HEK293 (cell line): ENCODE data around the gene AKR1A1.

ENCODE experiments used
- CTCF ChIA-PET: fragments of 350-600 bp; formaldehyde crosslinking; extraction: SDS; loops from one replicate; lab custom pipeline; 2021; ENCODE audit warnings: antibody characterized with exemption; lab: Yijun Ruan, JAX
- POLR2A ChIA-PET: fragments of 300-600 bp; formaldehyde crosslinking; extraction: SDS; loops from one replicate; lab custom pipeline; 2020; ENCODE audit warnings: antibody characterized with exemption, inconsistent platforms; lab: Yijun Ruan, JAX
- H3K27ac ChIP-seq: fragments of 200-500 bp; sonication (Bioruptor generic); 2 replicates; pipeline ENCODE4 v1.5.1; 2014; ENCODE audit warnings: low read depth, low read length, control low read depth, inconsistent platforms; ENCODE audit errors: extremely low read depth
- H3K36me3 ChIP-seq, 2 experiments: fragments of 200-500 bp in 1 of 2; sonication (Bioruptor generic) in 1 of 2; 1 replicate in 1 of 2; 2 replicates in 1 of 2; pipeline ENCODE4 v1.5.1; 2014 to 2017; ENCODE audit warnings: inconsistent platforms in 2 of 2, low read length in 2 of 2; ENCODE audit not compliant: control insufficient read depth in 2 of 2, insufficient read depth in 1 of 2
- H3K4me1 ChIP-seq: fragments of 200-500 bp; sonication (Bioruptor generic); 2 replicates; pipeline ENCODE4 v1.5.1; 2014; ENCODE audit warnings: mild to moderate bottlenecking, low read length, inconsistent platforms; ENCODE audit not compliant: control insufficient read depth, insufficient read depth
- H3K4me3 ChIP-seq: 2 replicates; pipeline ENCODE4 v1.5.1; 2011; ENCODE audit warnings: low read depth, mild to moderate bottlenecking, control low read depth, low read length, moderate library complexity
- H3K9me3 ChIP-seq: fragments of 200-500 bp; sonication (Bioruptor generic); 2 replicates; pipeline ENCODE4 v1.5.1; 2014; ENCODE audit warnings: low read depth, low read length, inconsistent platforms; ENCODE audit not compliant: control insufficient read depth, insufficient read depth
- SCRT2 ChIP-seq: fragments of 450-650 bp; formaldehyde crosslinking; IDR thresholded peaks from 2 replicates; pipeline ENCODE4 v1.5.1; 2016; ENCODE audit warnings: missing biosample characterization, missing genetic modification characterization
- SETDB1 ChIP-seq: IDR thresholded peaks from one replicate; pipeline ENCODE4 v1.6.1; 2017; ENCODE audit warnings: mild to moderate bottlenecking, low read length, moderate library complexity, mixed read lengths; ENCODE audit not compliant: insufficient read length
- ZFHX2 ChIP-seq: fragments of 450-650 bp; formaldehyde crosslinking; conservative IDR thresholded peaks from 2 replicates; pipeline ENCODE4 v1.5.1; 2016; ENCODE audit warnings: missing biosample characterization, missing genetic modification characterization
- ZFP69B ChIP-seq: fragments of 450-650 bp; formaldehyde crosslinking; IDR thresholded peaks from 2 replicates; pipeline ENCODE4 v1.5.1; 2016; ENCODE audit warnings: missing biosample characterization, missing genetic modification characterization
- ZNF324 ChIP-seq: fragments of 450-650 bp; formaldehyde crosslinking; IDR thresholded peaks from 2 replicates; pipeline ENCODE4 v1.5.1; 2016; ENCODE audit warnings: missing biosample characterization, missing genetic modification characterization
- ZNF341 ChIP-seq: fragments of 450-650 bp; formaldehyde crosslinking; IDR thresholded peaks from 2 replicates; pipeline ENCODE4; 2016; ENCODE audit warnings: low read depth, missing biosample characterization, missing genetic modification characterization
- ZNF366 ChIP-seq: fragments of 450-650 bp; formaldehyde crosslinking; conservative IDR thresholded peaks from 2 replicates; pipeline ENCODE4 v1.5.1; 2016; ENCODE audit warnings: missing biosample characterization, missing genetic modification characterization
- ZNF521 ChIP-seq: fragments of 450-650 bp; formaldehyde crosslinking; IDR thresholded peaks from 2 replicates; pipeline ENCODE4 v1.5.1; 2017; ENCODE audit warnings: missing biosample characterization, mild to moderate bottlenecking, missing genetic modification characterization
- ZNF596 ChIP-seq: fragments of 450-650 bp; IDR thresholded peaks from 2 replicates; pipeline ENCODE4 v1.5.0; 2018; ENCODE audit warnings: missing biosample characterization, mild to moderate bottlenecking, missing genetic modification characterization, moderate library complexity
- ZNF639 ChIP-seq: fragments of 450-650 bp; formaldehyde crosslinking; IDR thresholded peaks from 2 replicates; pipeline ENCODE4 v1.5.1; 2016; ENCODE audit warnings: missing biosample characterization, missing genetic modification characterization
- ZNF704 ChIP-seq: fragments of 450-650 bp; formaldehyde crosslinking; IDR thresholded peaks from 2 replicates; pipeline ENCODE4 v1.5.1; 2016; ENCODE audit warnings: missing biosample characterization, missing genetic modification characterization
- ZNF76 ChIP-seq: fragments of 450-650 bp; formaldehyde crosslinking; IDR thresholded peaks from 2 replicates; pipeline ENCODE4; 2016; ENCODE audit warnings: low read depth, missing biosample characterization, missing genetic modification characterization, borderline replicate concordance
- ZNF777 ChIP-seq: fragments of 450-650 bp; formaldehyde crosslinking; IDR thresholded peaks from 2 replicates; pipeline ENCODE4 v1.5.1; 2017; ENCODE audit warnings: missing biosample characterization, missing genetic modification characterization, borderline replicate concordance
- ZNF837 ChIP-seq: fragments of 450-650 bp; formaldehyde crosslinking; IDR thresholded peaks from 2 replicates; pipeline ENCODE4 v1.5.1; 2016; ENCODE audit warnings: missing biosample characterization, missing genetic modification characterization
- TF ChIP-seq, protein P1 (sequence below): fragments of 450-650 bp; formaldehyde crosslinking; IDR thresholded peaks from 2 replicates; pipeline ENCODE4 v1.5.1; 2017; ENCODE audit warnings: missing biosample characterization, mild to moderate bottlenecking, missing genetic modification characterization, moderate library complexity
- TF ChIP-seq, protein P2 (sequence below): fragments of 450-650 bp; IDR thresholded peaks from 2 replicates; pipeline ENCODE4 v1.5.1; 2018; ENCODE audit warnings: missing biosample characterization, missing genetic modification characterization
- TF ChIP-seq, protein P3 (sequence below): fragments of 450-650 bp; formaldehyde crosslinking; conservative IDR thresholded peaks from 2 replicates; pipeline ENCODE4 v1.5.1; 2016; ENCODE audit warnings: low read depth, missing biosample characterization, missing genetic modification characterization

AKR1A1 gene

DNA sequence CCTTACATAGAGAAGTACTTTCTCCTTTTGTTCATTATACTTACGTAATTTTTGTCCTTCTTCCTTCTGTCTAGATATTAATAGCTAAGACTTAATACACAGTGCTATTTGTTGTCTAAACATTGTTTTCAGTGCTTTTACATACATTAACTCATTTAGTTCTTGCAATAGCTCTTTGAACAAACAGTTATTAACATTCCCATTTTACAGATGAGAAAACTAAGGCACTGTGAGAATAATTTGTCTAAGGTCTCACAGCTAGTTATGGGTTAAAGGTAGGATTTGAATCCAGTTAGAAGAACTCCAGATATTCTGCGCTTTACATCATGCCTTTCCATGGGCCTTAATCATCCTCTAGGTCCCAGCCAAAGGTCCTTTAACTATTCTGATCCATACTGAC is 53.6 kb downstream of the AKR1A1 start:
- TF ChIP-seq ZNF521 (tag by site-specific recombination) (no peak), ZNF341 (tag by site-specific recombination) (no peak), SETDB1 (no peak), ZNF366 (tag by site-specific recombination) (no peak)
- TF ChIP-seq, protein P1, sequence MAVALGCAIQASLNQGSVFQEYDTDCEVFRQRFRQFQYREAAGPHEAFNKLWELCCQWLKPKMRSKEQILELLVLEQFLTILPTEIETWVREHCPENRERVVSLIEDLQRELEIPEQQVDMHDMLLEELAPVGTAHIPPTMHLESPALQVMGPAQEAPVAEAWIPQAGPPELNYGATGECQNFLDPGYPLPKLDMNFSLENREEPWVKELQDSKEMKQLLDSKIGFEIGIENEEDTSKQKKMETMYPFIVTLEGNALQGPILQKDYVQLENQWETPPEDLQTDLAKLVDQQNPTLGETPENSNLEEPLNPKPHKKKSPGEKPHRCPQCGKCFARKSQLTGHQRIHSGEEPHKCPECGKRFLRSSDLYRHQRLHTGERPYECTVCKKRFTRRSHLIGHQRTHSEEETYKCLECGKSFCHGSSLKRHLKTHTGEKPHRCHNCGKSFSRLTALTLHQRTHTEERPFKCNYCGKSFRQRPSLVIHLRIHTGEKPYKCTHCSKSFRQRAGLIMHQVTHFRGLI = no peak
- TF ChIP-seq, protein P2, sequence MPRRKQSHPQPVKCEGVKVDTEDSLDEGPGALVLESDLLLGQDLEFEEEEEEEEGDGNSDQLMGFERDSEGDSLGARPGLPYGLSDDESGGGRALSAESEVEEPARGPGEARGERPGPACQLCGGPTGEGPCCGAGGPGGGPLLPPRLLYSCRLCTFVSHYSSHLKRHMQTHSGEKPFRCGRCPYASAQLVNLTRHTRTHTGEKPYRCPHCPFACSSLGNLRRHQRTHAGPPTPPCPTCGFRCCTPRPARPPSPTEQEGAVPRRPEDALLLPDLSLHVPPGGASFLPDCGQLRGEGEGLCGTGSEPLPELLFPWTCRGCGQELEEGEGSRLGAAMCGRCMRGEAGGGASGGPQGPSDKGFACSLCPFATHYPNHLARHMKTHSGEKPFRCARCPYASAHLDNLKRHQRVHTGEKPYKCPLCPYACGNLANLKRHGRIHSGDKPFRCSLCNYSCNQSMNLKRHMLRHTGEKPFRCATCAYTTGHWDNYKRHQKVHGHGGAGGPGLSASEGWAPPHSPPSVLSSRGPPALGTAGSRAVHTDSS (tag by site-specific recombination) = no peak
- Histone ChIP-seq H3K4me1 (no peaks in the 10 kb centered on the region; the same call in 1 of the 2 replicates), H3K9me3 (no peaks in the 10 kb centered on the region), H3K4me3 (no peak overlapping the region), H3K36me3 (peaks cover 8 to 74% of the 10 kb centered on the region in 2 experiments), H3K27ac (no peak overlapping the region)
- POLR2A ChIA-PET = no interaction called here
- CTCF ChIA-PET = interaction anchor here (0.6 kb wide), 1 partner anchor 290 kb away, joined by 3 read pairs; no protein-coding TSS in a partner anchor

DNA sequence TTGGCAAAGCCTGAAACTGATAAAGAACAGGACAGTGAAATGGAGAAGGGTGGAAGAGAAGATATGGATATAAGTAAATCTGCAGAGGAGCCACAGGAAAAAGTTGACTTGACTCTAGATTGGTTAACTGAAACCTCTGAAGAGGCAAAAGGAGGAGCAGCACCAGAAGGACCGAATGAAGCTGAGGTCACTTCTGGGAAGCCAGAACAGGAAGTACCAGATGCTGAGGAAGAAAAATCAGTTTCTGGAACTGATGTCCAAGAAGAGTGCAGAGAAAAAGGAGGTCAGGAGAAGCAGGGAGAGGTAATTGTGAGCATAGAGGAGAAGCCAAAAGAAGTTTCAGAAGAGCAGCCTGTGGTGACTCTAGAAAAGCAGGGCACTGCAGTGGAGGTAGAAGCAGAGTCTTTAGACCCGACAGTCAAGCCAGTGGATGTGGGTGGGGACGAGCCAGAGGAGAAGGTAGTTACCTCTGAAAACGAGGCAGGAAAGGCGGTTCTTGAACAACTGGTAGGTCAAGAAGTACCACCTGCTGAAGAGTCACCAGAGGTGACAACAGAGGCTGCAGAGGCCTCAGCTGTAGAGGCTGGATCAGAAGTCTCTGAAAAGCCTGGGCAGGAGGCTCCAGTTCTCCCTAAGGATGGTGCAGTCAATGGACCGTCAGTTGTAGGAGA is 56.9 kb downstream of the AKR1A1 start:
- H3K36me3 ChIP-seq = peaks cover 18 to 90% of the 10 kb centered on the region in 2 experiments
- ChIA-PET CTCF (no interaction called here), POLR2A (no interaction called here)
- H3K9me3 ChIP-seq = no peaks in the 10 kb centered on the region
- H3K4me3 ChIP-seq = no peak overlapping the region
- no peak overlapping the region for H3K27ac ChIP-seq
- H3K4me1 ChIP-seq = no peaks in the 10 kb centered on the region
- TF ChIP-seq, protein P3, sequence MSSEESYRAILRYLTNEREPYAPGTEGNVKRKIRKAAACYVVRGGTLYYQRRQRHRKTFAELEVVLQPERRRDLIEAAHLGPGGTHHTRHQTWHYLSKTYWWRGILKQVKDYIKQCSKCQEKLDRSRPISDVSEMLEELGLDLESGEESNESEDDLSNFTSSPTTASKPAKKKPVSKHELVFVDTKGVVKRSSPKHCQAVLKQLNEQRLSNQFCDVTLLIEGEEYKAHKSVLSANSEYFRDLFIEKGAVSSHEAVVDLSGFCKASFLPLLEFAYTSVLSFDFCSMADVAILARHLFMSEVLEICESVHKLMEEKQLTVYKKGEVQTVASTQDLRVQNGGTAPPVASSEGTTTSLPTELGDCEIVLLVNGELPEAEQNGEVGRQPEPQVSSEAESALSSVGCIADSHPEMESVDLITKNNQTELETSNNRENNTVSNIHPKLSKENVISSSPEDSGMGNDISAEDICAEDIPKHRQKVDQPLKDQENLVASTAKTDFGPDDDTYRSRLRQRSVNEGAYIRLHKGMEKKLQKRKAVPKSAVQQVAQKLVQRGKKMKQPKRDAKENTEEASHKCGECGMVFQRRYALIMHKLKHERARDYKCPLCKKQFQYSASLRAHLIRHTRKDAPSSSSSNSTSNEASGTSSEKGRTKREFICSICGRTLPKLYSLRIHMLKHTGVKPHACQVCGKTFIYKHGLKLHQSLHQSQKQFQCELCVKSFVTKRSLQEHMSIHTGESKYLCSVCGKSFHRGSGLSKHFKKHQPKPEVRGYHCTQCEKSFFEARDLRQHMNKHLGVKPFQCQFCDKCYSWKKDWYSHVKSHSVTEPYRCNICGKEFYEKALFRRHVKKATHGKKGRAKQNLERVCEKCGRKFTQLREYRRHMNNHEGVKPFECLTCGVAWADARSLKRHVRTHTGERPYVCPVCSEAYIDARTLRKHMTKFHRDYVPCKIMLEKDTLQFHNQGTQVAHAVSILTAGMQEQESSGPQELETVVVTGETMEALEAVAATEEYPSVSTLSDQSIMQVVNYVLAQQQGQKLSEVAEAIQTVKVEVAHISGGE (tag by site-specific recombination) = no peak
- no peak for TF ChIP-seq ZNF596 (tag by site-specific recombination)

DNA sequence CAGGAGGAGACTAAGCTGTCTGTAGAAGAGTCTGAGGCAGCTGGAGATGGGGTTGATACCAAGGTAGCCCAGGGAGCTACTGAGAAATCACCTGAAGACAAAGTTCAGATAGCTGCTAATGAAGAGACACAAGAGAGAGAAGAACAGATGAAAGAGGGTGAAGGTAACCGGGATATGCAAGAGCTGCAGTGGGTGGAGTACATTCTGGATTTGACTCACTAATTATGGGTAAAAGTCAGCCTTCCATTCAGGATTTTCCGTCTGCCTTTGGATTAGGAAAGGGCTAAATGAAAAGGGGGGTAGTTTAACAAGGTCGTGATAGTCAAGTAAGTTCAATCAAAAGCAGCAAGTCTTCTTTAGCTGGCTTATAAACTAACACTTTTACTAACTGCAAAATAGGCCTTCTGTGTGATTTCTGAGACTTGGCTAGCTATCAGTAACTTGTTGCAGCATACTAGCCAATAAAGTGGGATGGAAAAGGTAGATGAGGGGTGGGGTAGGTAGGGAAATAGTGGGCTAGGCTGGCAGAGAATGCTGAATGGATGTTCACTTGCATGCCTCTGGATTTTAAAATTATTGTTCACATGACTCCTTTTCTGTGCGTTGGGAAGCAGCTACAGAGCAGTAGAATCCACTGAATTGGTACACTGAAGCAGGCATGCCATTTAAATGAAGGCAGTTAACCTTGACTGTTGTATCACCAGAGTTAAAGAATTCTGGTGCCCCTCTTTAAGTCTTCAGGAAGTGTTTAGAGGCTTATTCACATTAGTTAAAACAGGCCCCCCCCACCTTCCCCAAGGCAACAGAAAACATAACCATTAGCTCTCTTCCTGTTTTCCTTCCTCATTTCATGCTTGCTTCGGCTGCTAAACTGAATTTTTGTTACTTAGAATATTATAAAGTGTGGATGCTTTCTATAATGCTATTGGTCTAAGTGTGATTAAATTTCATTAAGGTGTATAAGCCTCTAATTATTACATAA is 57.8 kb downstream of the AKR1A1 start:
- CTCF ChIA-PET = interaction anchor here (0.6 kb wide), 1 partner anchor 20 kb away, joined by 4 read pairs; no protein-coding TSS in a partner anchor
- TF ChIP-seq ZNF324 (tag by site-specific recombination) = no peak
- TF ChIP-seq ZFHX2 (tag by site-specific recombination) = no peak
- TF ChIP-seq ZNF837 = no peak
- no peak for TF ChIP-seq ZNF704 (tag by site-specific recombination)
- TF ChIP-seq SCRT2 (tag by site-specific recombination) = peak; percentile 66; the same call in 1 of the 2 replicates
- TF ChIP-seq ZFP69B (tag by site-specific recombination) = no peak
- TF ChIP-seq ZNF76 (tag by site-specific recombination) = no peak
- TF ChIP-seq ZNF639 = no peak
- no peak for TF ChIP-seq ZNF777 (tag by site-specific recombination)
- TF ChIP-seq, all 188 proteins: peak for 1

More for the DNA sequence above, 57.8 kb downstream of the AKR1A1 start:
- Histone ChIP-seq H3K9me3 (no peaks in the 10 kb centered on the region), H3K4me1 (no peaks in the 10 kb centered on the region), H3K4me3 (no peak overlapping the region), H3K36me3 (peaks cover 23 to 90% of the 10 kb centered on the region in 2 experiments), H3K27ac (no peak overlapping the region)
- POLR2A ChIA-PET = no interaction called here
